Measurements from ENCODE around the gene ZBED4. TPM values are rescaled to one million over a fixed set of nuclear protein-coding genes. Genes with fewer than 3 reads are reported as not detected.
A peak's percentile ranks its signal among the peaks of the same experiment; 100 is the strongest.

ZBED4 gene
- total RNA-seq, 2 donors from 2014 or later = 16.2 to 19.9 TPM

GRCh38 chr22:49933236-49934159 lies 79.9 kb downstream of the ZBED4 start:
- intact Hi-C loops (cut with DNase I) = no loop called here
- Histone ChIP-seq H3K4me1 (peaks cover 28% of the 10 kb centered on the region), H3K36me3 (no peaks in the 10 kb centered on the region), H3K9me3 (no peaks in the 10 kb centered on the region), H3K9ac (ENCODE audit: low read depth in 2 of 2, low read length in 2 of 2) (peak overlapping the region; percentile 51 to 83), H3K4me3 (no peak overlapping the region), H3K27me3 (no peaks in the 10 kb centered on the region), H3K27ac (peak overlapping the region; percentile 86)
- TF ChIP-seq, protein P1, sequence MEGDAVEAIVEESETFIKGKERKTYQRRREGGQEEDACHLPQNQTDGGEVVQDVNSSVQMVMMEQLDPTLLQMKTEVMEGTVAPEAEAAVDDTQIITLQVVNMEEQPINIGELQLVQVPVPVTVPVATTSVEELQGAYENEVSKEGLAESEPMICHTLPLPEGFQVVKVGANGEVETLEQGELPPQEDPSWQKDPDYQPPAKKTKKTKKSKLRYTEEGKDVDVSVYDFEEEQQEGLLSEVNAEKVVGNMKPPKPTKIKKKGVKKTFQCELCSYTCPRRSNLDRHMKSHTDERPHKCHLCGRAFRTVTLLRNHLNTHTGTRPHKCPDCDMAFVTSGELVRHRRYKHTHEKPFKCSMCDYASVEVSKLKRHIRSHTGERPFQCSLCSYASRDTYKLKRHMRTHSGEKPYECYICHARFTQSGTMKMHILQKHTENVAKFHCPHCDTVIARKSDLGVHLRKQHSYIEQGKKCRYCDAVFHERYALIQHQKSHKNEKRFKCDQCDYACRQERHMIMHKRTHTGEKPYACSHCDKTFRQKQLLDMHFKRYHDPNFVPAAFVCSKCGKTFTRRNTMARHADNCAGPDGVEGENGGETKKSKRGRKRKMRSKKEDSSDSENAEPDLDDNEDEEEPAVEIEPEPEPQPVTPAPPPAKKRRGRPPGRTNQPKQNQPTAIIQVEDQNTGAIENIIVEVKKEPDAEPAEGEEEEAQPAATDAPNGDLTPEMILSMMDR (IDR thresholded peaks at IDR 0.05) = no peak
- DNase-seq = no peak

DNA sequence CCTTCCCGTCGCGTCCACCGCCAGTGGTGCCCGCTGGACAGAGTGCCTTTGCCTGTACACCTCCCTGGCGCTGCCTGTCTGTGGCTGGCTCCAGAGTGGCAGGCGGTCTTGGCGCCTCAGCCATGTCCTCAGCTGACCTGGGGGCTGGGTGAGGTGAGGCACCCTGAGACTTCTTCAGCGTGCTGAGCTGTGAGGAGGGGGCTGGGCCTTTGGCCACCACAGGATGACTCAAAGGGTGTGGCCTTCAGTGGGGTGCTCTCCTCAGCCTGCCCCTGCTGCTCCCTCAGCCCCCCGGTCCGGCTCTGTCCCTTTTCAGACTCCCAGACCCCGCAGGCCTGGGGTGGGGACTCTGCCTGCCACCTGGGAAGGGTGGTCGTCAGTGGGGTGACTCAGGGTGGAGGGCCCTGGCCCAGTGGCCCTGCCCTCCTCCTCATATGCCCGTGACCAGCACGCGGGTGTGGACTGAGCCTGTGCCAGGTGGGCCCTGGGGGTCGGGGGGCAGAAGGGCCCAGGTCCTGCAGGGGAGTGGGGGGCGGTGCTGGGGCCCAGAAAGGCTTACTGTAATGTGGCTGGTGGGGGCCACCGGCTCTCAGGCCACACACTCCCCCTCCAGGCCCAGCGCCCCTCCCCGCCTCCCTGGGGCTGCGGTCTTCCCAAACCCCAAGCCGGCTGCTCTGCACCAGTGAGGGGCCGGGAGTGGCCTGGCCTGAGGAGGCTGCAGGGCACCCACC lies 80.7 kb downstream of the ZBED4 start:
- Histone ChIP-seq H3K36me3 (no peaks in the 10 kb centered on the region), H3K27ac (peak overlapping the region; percentile 86), H3K9me3 (no peaks in the 10 kb centered on the region), H3K4me1 (peaks cover 28% of the 10 kb centered on the region), H3K4me3 (peak overlapping the region; percentile 39), H3K9ac (ENCODE audit: low read depth in 2 of 2, low read length in 2 of 2) (peak overlapping the region; percentile 51 to 83), H3K27me3 (no peaks in the 10 kb centered on the region)
- intact Hi-C loops (cut with DNase I) = no loop called here
- TF ChIP-seq, protein P1 (IDR thresholded peaks at IDR 0.05) = no peak
- peak; percentile 59 for DNase-seq

DNA sequence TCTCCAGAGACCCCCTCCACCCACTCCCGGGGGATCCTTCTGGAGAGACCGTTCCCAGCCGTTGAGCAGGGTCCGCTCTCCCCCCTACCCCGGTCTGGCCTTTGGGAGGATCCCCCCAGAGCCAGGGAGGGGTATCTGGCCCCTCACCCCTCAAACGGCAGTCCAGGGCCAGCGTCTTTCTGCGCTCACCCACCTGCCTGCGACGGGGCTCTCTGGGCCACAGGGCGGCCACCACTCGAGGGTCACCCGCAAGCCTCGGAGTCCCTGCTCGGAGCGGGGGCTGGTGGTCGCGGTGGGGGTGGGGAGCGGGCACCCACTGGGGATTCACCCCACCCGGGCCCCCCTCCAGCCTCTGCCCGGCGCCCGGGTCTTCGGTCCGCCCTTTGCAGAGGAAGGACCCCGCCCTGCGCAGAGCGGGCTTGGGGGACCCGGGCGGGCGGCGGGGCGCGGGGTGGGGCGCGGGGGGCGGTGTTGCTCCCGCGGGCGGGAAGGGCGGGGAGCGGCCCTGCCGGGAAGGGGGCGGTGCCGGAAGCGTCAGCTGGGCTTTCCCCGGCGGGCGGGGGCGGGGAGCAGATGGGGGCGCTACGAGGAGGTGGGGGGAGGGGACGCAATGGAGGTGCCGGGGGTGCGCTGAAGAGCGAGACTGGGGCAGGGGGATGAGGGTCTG lies 81.4 kb downstream of the ZBED4 start:
- intact Hi-C loops (cut with DNase I) = no loop called here
- Histone ChIP-seq H3K4me1 (peaks cover 23% of the 10 kb centered on the region), H3K9me3 (no peaks in the 10 kb centered on the region), H3K9ac (ENCODE audit: low read depth in 2 of 2, low read length in 2 of 2) (peak overlapping the region; percentile 51 to 83), H3K4me3 (peak overlapping the region; percentile 39), H3K36me3 (no peaks in the 10 kb centered on the region), H3K27me3 (no peaks in the 10 kb centered on the region), H3K27ac (peak overlapping the region; percentile 86)
- peak; percentile 90 for DNase-seq
- TF ChIP-seq, protein P1 (IDR thresholded peaks at IDR 0.05) = no peak

GRCh38 chr22:49935561-49935960 lies 81.9 kb downstream of the ZBED4 start:
- Histone ChIP-seq H3K4me1 (peaks cover 22% of the 10 kb centered on the region), H3K27me3 (no peaks in the 10 kb centered on the region), H3K27ac (peak overlapping the region; percentile 60), H3K4me3 (peak overlapping the region; percentile 39), H3K36me3 (no peaks in the 10 kb centered on the region), H3K9ac (ENCODE audit: low read depth in 2 of 2, low read length in 2 of 2) (no peak overlapping the region), H3K9me3 (no peaks in the 10 kb centered on the region)
- no peak for DNase-seq
- TF ChIP-seq, protein P1 (IDR thresholded peaks at IDR 0.05) = no peak
- intact Hi-C loops (cut with DNase I) = no loop called here
